Measurements from ENCODE around the gene RSBN1L.
"Not testable (repeated sequence)": the region's sequence is repeated elsewhere in the genome, so short reads cannot be mapped to it uniquely, and the experiment has no call there.

RSBN1L gene

DNA sequence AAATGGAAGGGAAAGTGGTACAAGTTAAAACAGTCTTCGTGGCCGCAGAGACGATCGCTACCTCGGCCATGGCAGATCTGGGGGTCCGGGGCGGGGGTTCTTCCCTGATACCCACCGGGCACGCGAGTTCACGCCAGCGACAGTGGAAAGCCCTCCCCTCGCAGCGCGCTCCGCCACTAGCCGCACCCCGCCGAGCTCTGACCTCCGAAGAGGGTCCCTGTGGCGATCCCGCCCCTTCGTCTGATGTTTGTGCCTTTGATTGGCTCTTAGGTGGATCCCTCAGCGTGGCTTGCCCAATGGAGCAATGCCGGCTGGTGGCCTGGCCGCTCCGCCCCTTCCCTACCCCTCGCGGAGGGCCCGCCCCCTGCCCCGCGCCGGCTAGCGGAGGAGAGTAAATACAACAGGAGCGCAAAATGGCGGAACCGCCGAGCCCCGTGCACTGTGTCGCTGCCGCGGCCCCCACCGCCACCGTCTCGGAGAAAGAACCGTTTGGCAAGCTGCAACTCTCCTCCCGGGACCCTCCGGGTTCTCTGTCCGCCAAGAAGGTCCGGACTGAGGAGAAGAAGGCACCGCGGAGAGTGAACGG lies at the start of gene RSBN1L:
TSS of gene RSBN1L (plus strand) at position 403 of the 586 bp plus-strand sequence. CDS start at position 414, 11 bp downstream.
- TF ChIP-seq CTCF (conservative IDR thresholded peaks at IDR 0.05; ENCODE audit: low read length), result peak; percentile 35; the same call in 1 of the 2 replicates
- peak; percentile 96 for DNase-seq (ENCODE audit: low read depth)
- peak within 1 kb of the TSS; percentile 98 for H3K4me3 ChIP-seq (ENCODE audit: low read length)

- no peak overlapping the region for H3K4me3 ChIP-seq (ENCODE audit: low read length)
- no peak for TF ChIP-seq CTCF (conservative IDR thresholded peaks at IDR 0.05; ENCODE audit: low read length)
- no peak for DNase-seq (ENCODE audit: low read depth)
Measured at GRCh38 chr7:77648742-77649338, 47.4 kb upstream of the RSBN1L start.

DNA sequence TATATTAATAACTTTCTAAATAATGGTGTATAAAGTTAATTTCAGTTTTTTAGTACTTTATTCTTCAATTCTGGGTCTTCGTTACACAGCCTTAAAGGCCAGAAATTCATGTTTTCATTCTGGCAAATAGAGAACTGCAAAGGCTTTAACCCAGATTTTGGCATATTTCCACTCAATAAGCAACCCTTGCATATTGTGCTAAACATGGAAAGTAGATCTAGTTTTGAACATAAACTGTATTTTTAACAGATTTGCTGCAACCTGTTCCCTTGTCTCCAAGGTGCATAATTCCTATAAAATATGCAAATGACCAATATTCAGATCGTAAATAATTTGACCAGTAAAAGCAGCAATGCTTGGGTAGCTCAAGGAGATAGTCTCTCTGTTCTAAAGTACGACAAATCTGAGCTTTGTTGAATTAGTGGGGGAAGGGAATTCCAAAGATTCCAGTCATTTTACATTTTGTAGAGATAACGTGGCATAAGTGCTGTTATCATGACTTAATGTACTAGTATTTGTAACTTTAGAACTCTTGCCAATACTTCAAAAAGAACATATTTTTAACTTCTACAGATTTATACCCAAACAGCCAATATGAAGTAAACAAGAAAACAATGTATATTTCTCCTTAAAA lies 46.4 kb upstream of the RSBN1L start:
- no peak for TF ChIP-seq CTCF (conservative IDR thresholded peaks at IDR 0.05; ENCODE audit: low read length)
- no peak overlapping the region for H3K4me3 ChIP-seq (ENCODE audit: low read length)
- no peak for DNase-seq (ENCODE audit: low read depth)

GRCh38 chr7:77651575-77652162 lies 44.6 kb upstream of the RSBN1L start:
- no peak overlapping the region for H3K4me3 ChIP-seq (ENCODE audit: low read length)
- peak; percentile 34 for DNase-seq (ENCODE audit: low read depth)
- peak; percentile 85 for TF ChIP-seq CTCF (conservative IDR thresholded peaks at IDR 0.05; ENCODE audit: low read length)

DNA sequence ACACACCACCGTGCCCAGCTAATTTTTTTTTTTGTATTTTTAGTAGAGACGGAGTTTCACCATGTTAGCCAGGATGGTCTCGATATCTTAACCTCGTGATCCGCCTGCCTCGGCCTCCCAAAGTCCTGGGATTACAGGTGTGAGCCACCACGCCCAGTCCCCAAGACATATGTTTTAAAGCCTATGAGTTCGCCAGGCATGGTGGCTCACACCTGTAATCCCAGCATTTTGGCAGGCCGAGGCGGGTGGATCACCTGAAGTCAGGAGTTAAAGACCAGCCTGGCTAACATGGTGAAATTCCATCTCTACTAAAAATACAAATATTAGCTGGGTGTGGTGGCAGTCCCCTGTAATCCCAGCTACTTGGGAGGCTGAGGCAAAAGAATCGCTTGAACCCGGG lies 43.4 kb upstream of the RSBN1L start:
- not testable (repeated sequence) for DNase-seq (ENCODE audit: low read depth); H3K4me3 ChIP-seq (ENCODE audit: low read length)

- no peak overlapping the region for H3K4me3 ChIP-seq (ENCODE audit: low read length)
- no peak for TF ChIP-seq CTCF (conservative IDR thresholded peaks at IDR 0.05; ENCODE audit: low read length)
- no peak for DNase-seq (ENCODE audit: low read depth)
Measured at GRCh38 chr7:77653572-77653971, 42.7 kb upstream of the RSBN1L start.

GRCh38 chr7:77655356-77655755 lies 40.9 kb upstream of the RSBN1L start:
- no peak for DNase-seq (ENCODE audit: low read depth)
- no peak overlapping the region for H3K4me3 ChIP-seq (ENCODE audit: low read length)

More at GRCh38 chr7:77655356-77655755, 40.9 kb upstream of the RSBN1L start:
- no peak for TF ChIP-seq CTCF (conservative IDR thresholded peaks at IDR 0.05; ENCODE audit: low read length)
